MM.1S (cell line): ENCODE measurements around the gene CBFB.

ENCODE experiments used
- DNase-seq: peaks from one replicate; pipeline ENCODE4 v3.0.0-alpha.2; 2015
- H2AFZ ChIP-seq: fragments of 300-600 bp; sonication (generic); 2 replicates; pipeline ENCODE4 v1.6.0; 2016; ENCODE audit warnings: antibody characterized with exemption, low read length
- H3F3A ChIP-seq: fragments of 300-600 bp; sonication (generic); 2 replicates; pipeline ENCODE4 v1.6.1; 2016; ENCODE audit warnings: mild to moderate bottlenecking, antibody characterized with exemption, low read length, moderate library complexity, mixed read lengths; ENCODE audit not compliant: insufficient read depth
- H3K27ac ChIP-seq: fragments of 300-600 bp; sonication (generic); 2 replicates; pipeline ENCODE4 v1.5.1; 2016; ENCODE audit warnings: mild to moderate bottlenecking, low read length
- H3K27me3 ChIP-seq: fragments of 300-600 bp; sonication (generic); replicated peaks from 2 replicates; pipeline ENCODE4 v1.6.0; 2016; ENCODE audit warnings: low read length; ENCODE audit not compliant: insufficient read depth
- H3K36me3 ChIP-seq: fragments of 300-600 bp; sonication (generic); replicated peaks from 2 replicates; pipeline ENCODE4 v1.6.1; 2016; ENCODE audit warnings: mild to moderate bottlenecking, low read length, mixed read lengths; ENCODE audit not compliant: insufficient read depth
- H3K4me1 ChIP-seq: fragments of 300-600 bp; sonication (generic); 2 replicates; pipeline ENCODE4 v1.6.1; 2016; ENCODE audit warnings: low read length, mixed read lengths
- H3K4me2 ChIP-seq: fragments of 300-600 bp; sonication (generic); 2 replicates; pipeline ENCODE4 v1.6.0; 2016; ENCODE audit warnings: low read depth, low read length
- H3K4me3 ChIP-seq: fragments of 300-600 bp; sonication (generic); 2 replicates; pipeline ENCODE4 v1.5.1; 2016; ENCODE audit warnings: low read length, mixed read lengths
- H3K79me2 ChIP-seq: fragments of 300-600 bp; sonication (generic); 2 replicates; pipeline ENCODE4 v1.6.1; 2016; ENCODE audit warnings: mixed run types, low read length, mixed read lengths
- H3K9ac ChIP-seq: fragments of 300-600 bp; sonication (generic); 2 replicates; pipeline ENCODE4 v1.6.1; 2016; ENCODE audit warnings: low read length, mixed read lengths
- H3K9me2 ChIP-seq: fragments of 300-600 bp; sonication (generic); replicated peaks from 2 replicates; pipeline ENCODE4 v1.6.1; 2016; ENCODE audit warnings: mild to moderate bottlenecking, low read length, mixed read lengths; ENCODE audit not compliant: insufficient read depth
- H3K9me3 ChIP-seq: fragments of 300-600 bp; sonication (generic); replicated peaks from 2 replicates; pipeline ENCODE4 v1.6.1; 2016; ENCODE audit warnings: mild to moderate bottlenecking, low read length, mixed read lengths; ENCODE audit not compliant: insufficient read depth
- H4K20me1 ChIP-seq: fragments of 300-600 bp; sonication (generic); 2 replicates; pipeline ENCODE4 v1.6.1; 2016; ENCODE audit warnings: mild to moderate bottlenecking, low read length, moderate library complexity, mixed read lengths; ENCODE audit not compliant: insufficient read depth
- EZH2 ChIP-seq: fragments of 300-600 bp; sonication (generic); optimal IDR thresholded peaks from 2 replicates; pipeline ENCODE3; 2017; ENCODE audit warnings: low read depth, mild to moderate bottlenecking, antibody characterized with exemption, low read length, mixed read lengths
- EZH2phosphoT487 ChIP-seq: fragments of 300-600 bp; sonication (generic); IDR thresholded peaks from 2 replicates; pipeline ENCODE4 v1.6.1; 2018; ENCODE audit warnings: antibody characterized with exemption, low read length
- TF ChIP-seq, protein P1 (sequence below): fragments of 300-600 bp; sonication (generic); IDR thresholded peaks from 2 replicates; pipeline ENCODE4 v1.5.1; 2016; ENCODE audit warnings: antibody characterized with exemption, low read length, mixed read lengths

The CBFB gene

DNA sequence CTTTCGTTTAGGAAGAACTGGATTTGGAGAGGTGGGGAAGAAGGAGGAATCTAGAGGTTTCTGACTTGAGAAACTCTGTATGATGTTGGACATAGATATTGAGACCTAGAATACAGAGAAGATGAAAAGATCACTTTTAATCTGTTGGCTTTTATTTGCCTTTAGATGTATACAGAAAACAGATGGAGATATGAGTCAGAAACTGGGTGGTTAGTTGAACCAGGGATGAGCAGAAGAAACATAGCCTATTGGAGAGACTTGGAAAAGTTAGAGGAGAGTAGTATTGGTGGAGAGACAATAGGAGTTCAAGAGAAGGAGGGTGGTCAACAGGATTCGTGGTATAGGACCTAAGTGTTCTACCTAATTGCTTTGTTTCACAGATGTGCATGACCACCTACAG lies 85.8 kb downstream of the CBFB start:
- no peak for TF ChIP-seq EZH2phosphoT487
- Histone ChIP-seq H3K27me3 (no peaks in the 10 kb centered on the region), H3K79me2 (peaks cover 83% of the 10 kb centered on the region), H3K4me2 (no peak overlapping the region), H3K9me2 (no peaks in the 10 kb centered on the region), H3K4me3 (no peak overlapping the region), H2AFZ (no peak overlapping the region), H4K20me1 (no peaks in the 10 kb centered on the region), H3K9ac (no peak overlapping the region), H3F3A (no peaks in the 10 kb centered on the region), H3K36me3 (no peaks in the 10 kb centered on the region), H3K4me1 (peaks cover 8% of the 10 kb centered on the region; the same call in 1 of the 2 replicates), H3K9me3 (no peaks in the 10 kb centered on the region), H3K27ac (no peak overlapping the region)
- DNase-seq: no peak

DNA sequence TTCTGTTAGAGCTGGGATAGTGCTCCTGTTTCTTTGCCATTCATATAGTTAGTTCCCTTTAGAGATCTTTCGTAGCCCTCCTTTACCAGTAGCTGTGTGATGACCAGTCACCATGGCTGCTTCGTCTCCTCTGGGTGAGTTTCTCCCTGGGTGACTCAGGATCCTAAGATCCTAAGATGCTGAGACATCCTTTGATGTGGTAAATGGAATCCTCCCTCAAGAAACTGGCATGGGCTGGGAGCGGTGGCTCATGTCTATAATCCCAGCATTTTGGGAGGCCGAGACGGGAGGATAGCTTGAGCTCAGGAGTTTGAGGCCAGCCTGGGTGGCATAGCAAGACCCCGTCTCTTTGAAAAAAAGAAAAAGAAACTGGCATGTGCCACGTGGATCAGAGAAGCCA lies 86.7 kb downstream of the CBFB start:
- H4K20me1 ChIP-seq: no peaks in the 10 kb centered on the region
- no peak overlapping the region for H3K27ac ChIP-seq
- H3K9me2 ChIP-seq: no peaks in the 10 kb centered on the region
- H3F3A ChIP-seq: no peaks in the 10 kb centered on the region
- no peak overlapping the region for H3K4me2 ChIP-seq
- no peak overlapping the region for H3K4me3 ChIP-seq
- no peak overlapping the region for H3K9ac ChIP-seq
- no peak overlapping the region for H2AFZ ChIP-seq
- TF ChIP-seq EZH2 (no peak), EZH2phosphoT487 (no peak)
- TF ChIP-seq, protein P1, sequence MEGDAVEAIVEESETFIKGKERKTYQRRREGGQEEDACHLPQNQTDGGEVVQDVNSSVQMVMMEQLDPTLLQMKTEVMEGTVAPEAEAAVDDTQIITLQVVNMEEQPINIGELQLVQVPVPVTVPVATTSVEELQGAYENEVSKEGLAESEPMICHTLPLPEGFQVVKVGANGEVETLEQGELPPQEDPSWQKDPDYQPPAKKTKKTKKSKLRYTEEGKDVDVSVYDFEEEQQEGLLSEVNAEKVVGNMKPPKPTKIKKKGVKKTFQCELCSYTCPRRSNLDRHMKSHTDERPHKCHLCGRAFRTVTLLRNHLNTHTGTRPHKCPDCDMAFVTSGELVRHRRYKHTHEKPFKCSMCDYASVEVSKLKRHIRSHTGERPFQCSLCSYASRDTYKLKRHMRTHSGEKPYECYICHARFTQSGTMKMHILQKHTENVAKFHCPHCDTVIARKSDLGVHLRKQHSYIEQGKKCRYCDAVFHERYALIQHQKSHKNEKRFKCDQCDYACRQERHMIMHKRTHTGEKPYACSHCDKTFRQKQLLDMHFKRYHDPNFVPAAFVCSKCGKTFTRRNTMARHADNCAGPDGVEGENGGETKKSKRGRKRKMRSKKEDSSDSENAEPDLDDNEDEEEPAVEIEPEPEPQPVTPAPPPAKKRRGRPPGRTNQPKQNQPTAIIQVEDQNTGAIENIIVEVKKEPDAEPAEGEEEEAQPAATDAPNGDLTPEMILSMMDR: no peak
- no peaks in the 10 kb centered on the region for H3K36me3 ChIP-seq
- no peak for DNase-seq
- no peaks in the 10 kb centered on the region for H3K27me3 ChIP-seq
- no peaks in the 10 kb centered on the region for H3K9me3 ChIP-seq
- H3K79me2 ChIP-seq: peaks cover 76% of the 10 kb centered on the region
- H3K4me1 ChIP-seq: peaks cover 8% of the 10 kb centered on the region; the same call in 1 of the 2 replicates

DNA sequence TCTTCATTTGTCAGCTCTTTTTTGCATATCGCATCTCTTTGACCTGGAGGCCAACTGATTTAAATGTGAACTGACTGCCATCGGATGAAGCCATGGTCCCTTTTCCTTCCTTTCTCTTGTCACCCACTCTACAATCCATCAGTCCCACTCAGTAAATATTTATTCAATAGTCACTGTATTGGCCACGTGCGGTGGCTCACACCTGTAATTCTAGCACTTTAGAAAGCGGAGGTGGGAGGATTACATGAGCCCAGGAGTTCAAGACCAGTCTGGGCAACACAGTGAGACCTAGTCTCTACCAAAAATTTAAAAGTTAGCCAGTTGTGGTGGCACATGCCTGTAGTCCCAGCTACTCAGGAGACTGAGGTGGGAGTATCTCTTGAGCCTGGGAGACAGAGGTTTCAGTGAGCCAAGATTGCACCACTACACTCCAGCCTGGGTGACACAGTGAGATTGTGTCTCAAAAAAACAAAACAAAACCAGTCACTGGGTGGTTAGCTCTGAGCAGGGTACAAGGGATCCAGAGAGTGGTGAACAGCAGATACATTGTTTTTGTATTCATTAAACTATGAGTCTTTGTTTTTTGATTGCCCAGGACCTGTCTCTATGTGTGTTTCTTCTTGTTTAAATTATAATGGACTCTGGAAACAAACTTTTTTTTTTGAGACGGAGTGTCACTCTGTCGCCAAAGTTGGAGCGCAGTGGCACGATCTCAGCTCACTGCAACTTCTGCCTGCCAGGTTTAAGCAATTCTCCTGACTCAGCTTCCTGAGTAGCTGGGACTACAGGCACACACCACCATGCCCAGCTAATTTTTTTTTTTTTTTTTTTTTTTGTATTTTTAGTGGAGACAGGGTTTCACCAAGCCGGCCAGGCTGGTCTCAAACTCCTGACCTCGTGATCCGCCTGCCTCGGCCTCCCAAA lies 87.7 kb downstream of the CBFB start:
- no peaks in the 10 kb centered on the region for H3K27me3 ChIP-seq
- H4K20me1 ChIP-seq: no peaks in the 10 kb centered on the region
- H3K79me2 ChIP-seq: peaks cover 66% of the 10 kb centered on the region
- no peaks in the 10 kb centered on the region for H3K9me2 ChIP-seq
- no peak overlapping the region for H3K27ac ChIP-seq
- TF ChIP-seq, protein P1: no peak
- TF ChIP-seq EZH2phosphoT487 (no peak), EZH2 (no peak)
- no peak overlapping the region for H3K4me3 ChIP-seq
- H3F3A ChIP-seq: no peaks in the 10 kb centered on the region
- no peaks in the 10 kb centered on the region for H3K4me1 ChIP-seq
- no peak overlapping the region for H2AFZ ChIP-seq
- DNase-seq: no peak
- H3K36me3 ChIP-seq: no peaks in the 10 kb centered on the region
- H3K9ac ChIP-seq: no peak overlapping the region
- no peaks in the 10 kb centered on the region for H3K9me3 ChIP-seq
- H3K4me2 ChIP-seq: no peak overlapping the region

DNA sequence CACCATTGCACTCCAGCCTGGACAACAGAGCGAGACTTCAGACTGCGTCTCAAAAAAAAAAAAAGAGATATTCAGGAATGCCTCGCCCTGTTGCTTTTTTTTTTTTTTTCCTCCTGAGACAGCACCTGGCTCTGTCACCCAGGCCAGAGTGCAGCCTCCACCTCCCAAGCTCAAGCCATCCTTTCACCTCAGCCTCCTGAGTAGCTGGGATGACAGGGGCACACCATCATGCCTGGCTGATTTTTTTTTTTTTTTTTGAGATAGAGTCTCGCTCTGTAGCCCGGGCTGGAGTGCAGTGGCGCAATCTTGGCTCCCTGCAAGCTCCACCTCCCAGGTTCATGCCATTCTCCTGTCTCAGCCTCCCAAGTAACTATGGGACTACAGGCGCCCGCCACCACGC lies 88.8 kb downstream of the CBFB start:
- H4K20me1 ChIP-seq: no peaks in the 10 kb centered on the region
- no peak for TF ChIP-seq EZH2phosphoT487
- TF ChIP-seq, protein P1: no peak
- peaks cover 55% of the 10 kb centered on the region for H3K79me2 ChIP-seq
- H3K9me2 ChIP-seq: no peaks in the 10 kb centered on the region
- no peaks in the 10 kb centered on the region for H3K27me3 ChIP-seq
- H3K36me3 ChIP-seq: no peaks in the 10 kb centered on the region
- no peak for DNase-seq
- H3F3A ChIP-seq: no peaks in the 10 kb centered on the region
- H3K4me2 ChIP-seq: no peak overlapping the region
- no peaks in the 10 kb centered on the region for H3K9me3 ChIP-seq
- no peak overlapping the region for H3K27ac ChIP-seq
- no peaks in the 10 kb centered on the region for H3K4me1 ChIP-seq
- no peak overlapping the region for H3K4me3 ChIP-seq
- no peak overlapping the region for H2AFZ ChIP-seq
- H3K9ac ChIP-seq: no peak overlapping the region
